HEK293 (cell line): ENCODE results near the gene FGB.
"Not testable (repeated sequence)": the region's sequence is repeated elsewhere in the genome, so short reads cannot be mapped to it uniquely, and the experiment has no call there.

Source experiments
- CTCF ChIA-PET: fragments of 350-600 bp; formaldehyde crosslinking; extraction: SDS; loops from one replicate; lab custom pipeline; 2021; ENCODE audit warnings: antibody characterized with exemption; lab: Yijun Ruan, JAX
- POLR2A ChIA-PET: fragments of 300-600 bp; formaldehyde crosslinking; extraction: SDS; loops from one replicate; lab custom pipeline; 2020; ENCODE audit warnings: antibody characterized with exemption, inconsistent platforms; lab: Yijun Ruan, JAX
- H3K27ac ChIP-seq: fragments of 200-500 bp; sonication (Bioruptor generic); 2 replicates; pipeline ENCODE4 v1.5.1; 2014; ENCODE audit warnings: low read depth, low read length, control low read depth, inconsistent platforms; ENCODE audit errors: extremely low read depth
- H3K36me3 ChIP-seq, 2 experiments: fragments of 200-500 bp in 1 of 2; sonication (Bioruptor generic) in 1 of 2; 1 replicate in 1 of 2; 2 replicates in 1 of 2; pipeline ENCODE4 v1.5.1; 2014 to 2017; ENCODE audit warnings: inconsistent platforms in 2 of 2, low read length in 2 of 2; ENCODE audit not compliant: control insufficient read depth in 2 of 2, insufficient read depth in 1 of 2
- H3K4me1 ChIP-seq: fragments of 200-500 bp; sonication (Bioruptor generic); 2 replicates; pipeline ENCODE4 v1.5.1; 2014; ENCODE audit warnings: mild to moderate bottlenecking, low read length, inconsistent platforms; ENCODE audit not compliant: control insufficient read depth, insufficient read depth
- H3K4me3 ChIP-seq: 2 replicates; pipeline ENCODE4 v1.5.1; 2011; ENCODE audit warnings: low read depth, mild to moderate bottlenecking, control low read depth, low read length, moderate library complexity
- H3K9me3 ChIP-seq: fragments of 200-500 bp; sonication (Bioruptor generic); 2 replicates; pipeline ENCODE4 v1.5.1; 2014; ENCODE audit warnings: low read depth, low read length, inconsistent platforms; ENCODE audit not compliant: control insufficient read depth, insufficient read depth
- OSR2 ChIP-seq: fragments of 450-650 bp; formaldehyde crosslinking; IDR thresholded peaks from 2 replicates; pipeline ENCODE4 v1.5.1; 2016; ENCODE audit warnings: missing biosample characterization, missing genetic modification characterization
- PRDM2 ChIP-seq: fragments of 450-650 bp; formaldehyde crosslinking; IDR thresholded peaks from 2 replicates; pipeline ENCODE4 v1.5.1; 2016; ENCODE audit warnings: missing biosample characterization, missing genetic modification characterization, borderline replicate concordance
- SCRT1 ChIP-seq: fragments of 450-650 bp; formaldehyde crosslinking; IDR thresholded peaks from 2 replicates; pipeline ENCODE4 v1.5.1; 2016; ENCODE audit warnings: missing biosample characterization, missing genetic modification characterization, borderline replicate concordance
- ZBTB20 ChIP-seq: fragments of 450-650 bp; formaldehyde crosslinking; IDR thresholded peaks from 2 replicates; pipeline ENCODE4 v1.5.1; 2016; ENCODE audit warnings: missing biosample characterization, missing genetic modification characterization
- ZBTB49 ChIP-seq: fragments of 450-650 bp; formaldehyde crosslinking; IDR thresholded peaks from 2 replicates; pipeline ENCODE4 v1.5.1; 2016; ENCODE audit warnings: missing biosample characterization, missing genetic modification characterization, low read depth
- ZNF18 ChIP-seq: fragments of 450-650 bp; formaldehyde crosslinking; IDR thresholded peaks from 2 replicates; pipeline ENCODE4 v1.5.1; 2016; ENCODE audit warnings: missing biosample characterization, missing genetic modification characterization
- ZNF214 ChIP-seq: fragments of 450-650 bp; formaldehyde crosslinking; IDR thresholded peaks from 2 replicates; pipeline ENCODE4 v1.5.1; 2017; ENCODE audit warnings: missing biosample characterization, mild to moderate bottlenecking, missing genetic modification characterization, borderline replicate concordance
- ZNF23 ChIP-seq: fragments of 450-650 bp; formaldehyde crosslinking; IDR thresholded peaks from 2 replicates; pipeline ENCODE4 v1.5.1; 2016; ENCODE audit warnings: missing biosample characterization, missing genetic modification characterization, borderline replicate concordance
- ZNF24 ChIP-seq: fragments of 450-650 bp; formaldehyde crosslinking; IDR thresholded peaks from 2 replicates; pipeline ENCODE4 v1.5.1; 2016; ENCODE audit warnings: missing biosample characterization, missing genetic modification characterization
- ZNF488 ChIP-seq: fragments of 450-650 bp; formaldehyde crosslinking; IDR thresholded peaks from 2 replicates; pipeline ENCODE4 v1.5.1; 2016; ENCODE audit warnings: missing biosample characterization, missing genetic modification characterization
- ZNF621 ChIP-seq: fragments of 450-650 bp; formaldehyde crosslinking; IDR thresholded peaks from 2 replicates; pipeline ENCODE4 v1.5.1; 2017; ENCODE audit warnings: missing biosample characterization, missing genetic modification characterization
- ZSCAN4 ChIP-seq: fragments of 450-650 bp; formaldehyde crosslinking; IDR thresholded peaks from 2 replicates; pipeline ENCODE4 v1.5.1; 2017; ENCODE audit warnings: missing biosample characterization, missing genetic modification characterization
- TF ChIP-seq, protein P1 (sequence below): fragments of 450-650 bp; formaldehyde crosslinking; IDR thresholded peaks from 2 replicates; pipeline ENCODE4 v1.5.1; 2016; ENCODE audit warnings: missing biosample characterization, missing genetic modification characterization

The FGB gene

DNA sequence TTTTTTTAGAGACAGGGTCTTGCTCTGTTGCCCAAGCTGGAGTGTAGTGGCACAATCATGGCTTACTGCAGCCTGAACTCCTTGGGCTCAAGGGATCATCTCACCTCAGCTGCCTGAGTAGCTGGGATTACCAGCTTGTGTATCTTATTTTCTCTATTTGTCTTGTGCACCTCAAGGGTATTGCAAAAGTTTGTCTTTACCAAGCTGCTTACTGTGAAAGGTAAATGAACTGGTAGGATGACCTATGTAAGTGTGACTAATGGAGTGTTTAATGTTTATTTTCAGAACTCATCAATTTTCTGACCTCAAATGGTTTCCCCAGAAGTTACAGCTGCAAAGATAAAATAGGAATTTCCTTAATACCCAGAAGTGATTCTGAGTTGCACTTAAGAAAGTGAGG lies 33.0 kb downstream of the FGB start:
- POLR2A ChIA-PET, result no interaction called here
- TF ChIP-seq OSR2 (tag by site-specific recombination), result peak; percentile 51; the same call in 1 of the 2 replicates
- TF ChIP-seq ZNF23 (tag by site-specific recombination), result no peak
- H3K36me3 ChIP-seq, result no peaks in the 10 kb centered on the region
- CTCF ChIA-PET, result interaction anchor here (0.8 to 1.9 kb wide), 3 partner anchors 23 to 42 kb away, joined by 3 to 7 read pairs (median 7); no protein-coding TSS in a partner anchor
- no peaks in the 10 kb centered on the region for H3K9me3 ChIP-seq
- no peak overlapping the region for H3K27ac ChIP-seq
- no peaks in the 10 kb centered on the region for H3K4me1 ChIP-seq
- no peak overlapping the region for H3K4me3 ChIP-seq

GRCh38 chr4:154597281-154597680 lies 34.5 kb downstream of the FGB start:
- H3K4me1 ChIP-seq, H3K27ac ChIP-seq, POLR2A ChIA-PET, H3K36me3 ChIP-seq, H3K9me3 ChIP-seq, H3K4me3 ChIP-seq: not testable (repeated sequence)
- CTCF ChIA-PET, result interaction anchor here (1.1 kb wide), 1 partner anchor 21 kb away, joined by 3 read pairs; no protein-coding TSS in a partner anchor

- Histone ChIP-seq H3K36me3 (no peaks in the 10 kb centered on the region), H3K9me3 (no peaks in the 10 kb centered on the region), H3K4me1 (no peaks in the 10 kb centered on the region), H3K27ac (no peak overlapping the region), H3K4me3 (no peak overlapping the region)
- ChIA-PET CTCF (interaction anchor here (1.1 kb wide), 1 partner anchor 21 kb away, joined by 3 read pairs; no protein-coding TSS in a partner anchor), POLR2A (no interaction called here)
- TF ChIP-seq ZBTB20 (tag by site-specific recombination), result no peak
- no peak for TF ChIP-seq SCRT1 (tag by site-specific recombination)
- TF ChIP-seq ZNF24 (tag by site-specific recombination), result no peak
- TF ChIP-seq, protein P1, sequence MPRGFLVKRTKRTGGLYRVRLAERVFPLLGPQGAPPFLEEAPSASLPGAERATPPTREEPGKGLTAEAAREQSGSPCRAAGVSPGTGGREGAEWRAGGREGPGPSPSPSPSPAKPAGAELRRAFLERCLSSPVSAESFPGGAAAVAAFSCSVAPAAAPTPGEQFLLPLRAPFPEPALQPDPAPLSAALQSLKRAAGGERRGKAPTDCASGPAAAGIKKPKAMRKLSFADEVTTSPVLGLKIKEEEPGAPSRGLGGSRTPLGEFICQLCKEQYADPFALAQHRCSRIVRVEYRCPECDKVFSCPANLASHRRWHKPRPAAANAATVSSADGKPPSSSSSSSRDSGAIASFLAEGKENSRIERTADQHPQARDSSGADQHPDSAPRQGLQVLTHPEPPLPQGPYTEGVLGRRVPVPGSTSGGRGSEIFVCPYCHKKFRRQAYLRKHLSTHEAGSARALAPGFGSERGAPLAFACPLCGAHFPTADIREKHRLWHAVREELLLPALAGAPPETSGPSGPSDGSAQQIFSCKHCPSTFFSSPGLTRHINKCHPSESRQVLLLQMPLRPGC (tag by site-specific recombination), result no peak
- TF ChIP-seq ZBTB49 (tag by site-specific recombination), result no peak
- TF ChIP-seq ZSCAN4 (tag by site-specific recombination), result no peak
- TF ChIP-seq PRDM2, result no peak
- TF ChIP-seq ZNF18 (tag by site-specific recombination), result no peak
- no peak for TF ChIP-seq ZNF214
- TF ChIP-seq ZNF621 (tag by site-specific recombination), result no peak
- no peak for TF ChIP-seq ZNF488 (tag by site-specific recombination)
Measured at GRCh38 chr4:154597798-154598774, 35.3 kb downstream of the FGB start.
